Measurements from ENCODE around the gene SPDL1. TPM values are rescaled to one million over a fixed set of nuclear protein-coding genes. Genes with fewer than 3 reads are reported as not detected.

SPDL1 gene
- total and polyA plus RNA-seq, 2 of the 8 experiments (the other 6 are each of a cell fraction or from before 2014, with no cell fraction given): 16.9 to 44.5 TPM

DNA sequence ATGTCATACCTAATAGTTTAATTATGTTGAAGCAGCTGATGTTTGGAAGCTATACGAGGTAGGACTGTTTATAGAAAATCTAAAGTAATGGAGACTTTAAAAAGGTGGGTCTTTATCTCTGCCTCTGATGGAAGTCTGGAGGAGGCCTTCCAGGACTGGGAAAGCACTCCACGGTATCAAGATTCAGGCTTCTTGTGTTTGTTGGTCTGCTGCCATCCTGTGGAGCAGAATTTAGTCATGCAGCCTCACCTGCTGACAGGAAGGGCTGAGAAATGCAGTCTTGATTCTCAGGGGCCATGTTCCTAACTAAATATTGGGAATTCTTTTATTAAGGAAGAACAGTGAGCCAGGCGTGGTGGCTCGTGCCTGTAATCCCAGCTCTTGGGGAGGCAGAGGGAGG is 15.9 kb downstream of the SPDL1 start (continued):
- TF ChIP-seq CTCF (IDR thresholded peaks at IDR 0.05; ENCODE audit: control extremely low read depth in 1 of 3, insufficient read depth in 1 of 3, low read depth in 1 of 3, low read length in 3 of 3): no peak
- TF ChIP-seq SRF (IDR thresholded peaks at IDR 0.05; ENCODE audit: low read depth, low read length): no peak
- TF ChIP-seq CHD7 (IDR thresholded peaks at IDR 0.05; ENCODE audit: insufficient replicate concordance, low read length): no peak
- no peak for TF ChIP-seq TEAD4 (IDR thresholded peaks at IDR 0.05; ENCODE audit: low read depth, low read length)
- TF ChIP-seq BRCA1 (IDR thresholded peaks at IDR 0.05; ENCODE audit: low read depth, low read length): no peak
